ENCODE data around the gene MACROD2.

MACROD2 gene

DNA sequence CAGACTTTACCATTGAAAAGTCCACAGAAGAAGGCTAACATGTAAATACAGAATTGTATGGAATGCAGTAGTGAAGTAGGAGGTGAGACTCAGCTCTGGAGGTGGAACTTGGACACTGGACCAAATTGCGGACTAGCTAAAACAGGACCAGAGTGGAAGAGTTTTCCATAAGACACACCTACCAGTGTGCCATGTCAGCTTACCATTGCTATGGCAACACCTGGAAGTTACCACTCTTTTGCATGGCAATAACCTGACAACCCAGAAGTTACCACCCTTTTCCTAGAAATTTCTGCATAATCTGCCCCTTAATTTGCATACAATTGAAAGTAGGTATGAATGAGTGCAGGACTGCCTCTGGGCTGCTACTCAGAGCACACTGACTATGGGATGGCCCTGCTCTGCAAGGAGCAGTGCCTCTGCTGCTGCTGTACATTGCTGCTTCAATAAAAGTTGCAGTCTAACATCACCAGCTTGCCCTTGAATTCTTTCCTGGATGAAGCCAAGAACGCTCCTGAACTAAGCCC lies 911.7 kb downstream of the MACROD2 start:
- CTCF ChIA-PET = interaction anchor here (1.5 kb wide), 1 partner anchor 12 kb away, joined by 3 read pairs; no protein-coding TSS in a partner anchor
- no peak for DNase-seq (ENCODE audit: extremely low spot score)
- TF ChIP-seq, protein P1, sequence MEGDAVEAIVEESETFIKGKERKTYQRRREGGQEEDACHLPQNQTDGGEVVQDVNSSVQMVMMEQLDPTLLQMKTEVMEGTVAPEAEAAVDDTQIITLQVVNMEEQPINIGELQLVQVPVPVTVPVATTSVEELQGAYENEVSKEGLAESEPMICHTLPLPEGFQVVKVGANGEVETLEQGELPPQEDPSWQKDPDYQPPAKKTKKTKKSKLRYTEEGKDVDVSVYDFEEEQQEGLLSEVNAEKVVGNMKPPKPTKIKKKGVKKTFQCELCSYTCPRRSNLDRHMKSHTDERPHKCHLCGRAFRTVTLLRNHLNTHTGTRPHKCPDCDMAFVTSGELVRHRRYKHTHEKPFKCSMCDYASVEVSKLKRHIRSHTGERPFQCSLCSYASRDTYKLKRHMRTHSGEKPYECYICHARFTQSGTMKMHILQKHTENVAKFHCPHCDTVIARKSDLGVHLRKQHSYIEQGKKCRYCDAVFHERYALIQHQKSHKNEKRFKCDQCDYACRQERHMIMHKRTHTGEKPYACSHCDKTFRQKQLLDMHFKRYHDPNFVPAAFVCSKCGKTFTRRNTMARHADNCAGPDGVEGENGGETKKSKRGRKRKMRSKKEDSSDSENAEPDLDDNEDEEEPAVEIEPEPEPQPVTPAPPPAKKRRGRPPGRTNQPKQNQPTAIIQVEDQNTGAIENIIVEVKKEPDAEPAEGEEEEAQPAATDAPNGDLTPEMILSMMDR (IDR thresholded peaks at IDR 0.05; ENCODE audit: control extremely low read depth, extremely low read depth, low read depth, missing control alignments) = no peak
- POLR2A ChIA-PET = no interaction called here

DNA sequence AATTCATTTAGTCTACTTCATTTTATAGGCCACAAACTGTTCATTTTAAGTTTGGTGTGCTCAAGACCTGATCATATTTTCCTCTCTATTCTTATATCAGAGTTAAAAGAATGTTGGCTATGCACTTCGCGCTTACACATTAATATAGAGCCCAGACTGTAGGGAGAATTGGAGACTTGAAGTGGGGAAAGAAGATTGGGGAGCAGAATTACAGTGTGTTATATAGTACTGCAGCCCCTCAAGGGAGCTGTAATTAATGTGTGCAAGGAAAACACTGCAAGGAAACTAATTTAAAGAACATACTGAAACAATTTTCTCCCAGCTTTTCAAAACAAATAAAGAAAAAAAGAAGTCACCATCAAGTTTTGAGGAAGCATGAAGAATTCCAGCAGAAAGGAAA lies 914.8 kb downstream of the MACROD2 start:
- DNase-seq (ENCODE audit: extremely low spot score) = no peak
- TF ChIP-seq, protein P1 (IDR thresholded peaks at IDR 0.05; ENCODE audit: control extremely low read depth, extremely low read depth, low read depth, missing control alignments) = no peak
- POLR2A ChIA-PET = no interaction called here
- CTCF ChIA-PET = interaction anchor here (2.0 kb wide), 1 partner anchor 17 kb away, joined by 6 read pairs; no protein-coding TSS in a partner anchor

DNA sequence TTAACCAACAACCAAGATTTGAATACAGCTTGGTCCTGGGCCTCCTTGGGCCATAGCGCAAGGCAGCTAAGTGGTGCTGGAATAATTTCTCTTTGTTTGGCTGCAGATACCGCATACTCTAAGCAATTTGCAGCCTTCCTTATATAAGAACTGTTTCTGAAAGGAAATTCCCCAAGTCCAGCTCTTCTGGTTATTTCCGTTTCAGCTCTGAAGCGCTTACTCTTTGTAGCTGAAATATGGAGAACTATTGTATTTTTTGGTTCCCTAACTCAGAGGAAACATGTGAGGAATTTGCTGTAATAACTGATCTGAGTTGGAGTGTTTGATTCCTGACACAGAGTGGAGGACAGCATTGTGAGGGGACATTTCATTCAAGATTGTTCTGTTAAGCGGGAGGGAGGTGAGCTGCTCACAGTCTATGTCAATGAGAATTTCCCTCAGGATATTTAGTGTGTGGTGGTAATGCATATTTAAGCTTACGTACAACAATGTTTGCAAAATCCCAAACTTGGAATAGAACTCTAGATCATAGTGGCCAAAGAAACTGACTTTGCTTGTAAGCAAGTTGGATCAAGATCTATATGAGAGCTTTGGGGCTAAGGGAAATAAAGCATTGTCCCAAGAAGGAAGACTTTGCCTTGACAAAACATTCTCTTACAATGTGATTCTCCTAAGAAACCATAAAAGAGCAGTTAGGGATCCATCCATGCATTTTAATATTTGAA lies 918.7 kb downstream of the MACROD2 start:
- DNase-seq (ENCODE audit: extremely low spot score) = no peak
- TF ChIP-seq, protein P1 (IDR thresholded peaks at IDR 0.05; ENCODE audit: control extremely low read depth, extremely low read depth, low read depth, missing control alignments) = no peak
- ChIA-PET CTCF (interaction anchor here (1.3 to 1.6 kb wide), 2 partner anchors 9 to 18 kb away, joined by 3 to 5 read pairs; no protein-coding TSS in a partner anchor), POLR2A (no interaction called here)

DNA sequence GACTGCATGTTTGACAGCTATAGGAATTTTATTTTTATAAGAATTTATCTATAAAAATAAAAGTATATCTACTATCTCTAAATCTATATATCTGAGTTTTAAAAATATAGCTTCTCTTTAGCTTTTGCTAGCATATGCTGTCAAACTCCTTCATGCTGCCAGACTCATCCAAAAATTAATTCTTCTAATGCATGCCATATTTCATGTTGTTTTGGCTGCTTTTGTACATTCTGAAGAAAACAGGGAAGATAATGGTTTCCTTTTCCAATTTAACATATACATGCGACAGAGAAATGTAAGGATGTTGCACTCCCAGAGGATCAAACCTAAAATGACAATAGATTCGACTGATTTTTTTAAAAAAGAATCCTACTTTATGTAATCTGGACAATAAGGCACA lies 919.3 kb downstream of the MACROD2 start:
- DNase-seq (ENCODE audit: extremely low spot score) = no peak
- POLR2A ChIA-PET = no interaction called here
- CTCF ChIA-PET = interaction anchor here (1.3 to 1.6 kb wide), 2 partner anchors 10 to 17 kb away, joined by 3 to 5 read pairs; no protein-coding TSS in a partner anchor
- TF ChIP-seq, protein P1 (IDR thresholded peaks at IDR 0.05; ENCODE audit: control extremely low read depth, extremely low read depth, low read depth, missing control alignments) = no peak

DNA sequence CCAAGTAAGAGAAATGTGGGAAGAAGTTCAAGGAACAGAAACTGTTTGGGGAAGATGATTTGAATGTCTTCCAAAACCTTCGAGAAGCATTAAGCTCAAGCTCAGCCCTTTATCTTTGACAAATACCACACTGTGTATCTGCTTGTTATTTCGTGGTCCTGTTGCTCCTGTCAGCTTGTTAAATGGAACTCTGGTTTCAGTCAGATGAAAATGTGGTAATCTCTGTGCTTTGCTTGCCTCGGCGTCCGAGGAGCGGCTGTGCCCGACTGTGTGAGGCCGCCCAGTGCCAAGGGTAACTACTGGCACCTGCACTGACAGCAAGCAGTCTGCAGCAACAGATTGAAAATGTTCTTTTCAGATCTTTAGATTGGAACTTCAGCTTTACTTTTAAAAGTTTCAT lies 920.0 kb downstream of the MACROD2 start:
- no peak for DNase-seq (ENCODE audit: extremely low spot score)
- CTCF ChIA-PET = interaction anchor here (1.3 to 1.6 kb wide), 2 partner anchors 10 to 16 kb away, joined by 3 to 5 read pairs; no protein-coding TSS in a partner anchor
- TF ChIP-seq, protein P1 (IDR thresholded peaks at IDR 0.05; ENCODE audit: control extremely low read depth, extremely low read depth, low read depth, missing control alignments) = no peak
- POLR2A ChIA-PET = no interaction called here

DNA sequence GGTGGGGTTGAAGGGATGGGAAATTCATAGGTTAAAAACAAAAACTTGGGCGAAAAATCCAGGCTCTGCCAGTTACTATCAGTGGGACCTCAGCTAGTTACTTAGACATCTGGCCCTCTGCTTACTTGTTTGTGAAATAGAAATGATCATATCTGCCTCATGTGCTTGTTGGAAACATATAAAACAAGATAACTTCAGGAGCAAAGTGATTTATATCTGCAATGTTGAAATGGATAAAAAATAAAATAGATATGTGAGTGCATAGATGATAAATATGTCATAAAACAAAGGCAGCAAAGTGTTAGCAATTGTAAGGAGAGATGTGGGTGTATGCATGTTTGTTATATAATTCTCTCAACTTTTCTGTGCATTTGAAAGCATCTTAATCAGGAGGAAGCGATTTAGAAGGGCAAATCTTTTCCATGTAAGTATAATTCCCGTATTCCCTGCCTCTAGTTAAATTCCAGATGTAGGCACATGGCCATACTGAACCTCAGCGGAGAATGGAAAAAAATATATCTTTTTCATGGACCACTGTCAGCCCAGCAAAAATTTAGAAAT lies 921.1 kb downstream of the MACROD2 start:
- CTCF ChIA-PET = interaction anchor here (0.6 to 1.1 kb wide), 2 partner anchors 10 to 11 kb away, joined by 3 read pairs; no protein-coding TSS in a partner anchor
- DNase-seq (ENCODE audit: extremely low spot score) = no peak
- TF ChIP-seq, protein P1 (IDR thresholded peaks at IDR 0.05; ENCODE audit: control extremely low read depth, extremely low read depth, low read depth, missing control alignments) = no peak
- POLR2A ChIA-PET = no interaction called here
